ENCODE results near the gene DOK1. TPM values are rescaled to one million over a fixed set of nuclear protein-coding genes. Genes with fewer than 3 reads are reported as not detected.

DOK1 gene
- polyA plus RNA-seq, 3 donors = 48.0 to 53.6 (median 49.3) TPM

- no peak overlapping the region for H2AFZ ChIP-seq (ENCODE audit: insufficient read depth, low read depth, low read length, poor library complexity, severe bottlenecking)
- peaks cover 0 to 4% of the 10 kb centered on the region in 2 donors for H3K27me3 ChIP-seq (ENCODE audit: control insufficient read depth in 2 of 2, insufficient read depth in 2 of 2, low read length in 2 of 2)
- H3K9me3 ChIP-seq (replicated peaks in 1 of 2; ENCODE audit: control insufficient read depth in 1 of 2, insufficient read depth in 1 of 2, low read length in 2 of 2) = no peaks in the 10 kb centered on the region
- peaks cover 3% of the 10 kb centered on the region for H3K4me1 Mint-ChIP-seq
- no peaks in the 10 kb centered on the region for H4K20me1 ChIP-seq (ENCODE audit: insufficient read depth, low read length)
- H3K4me3 ChIP-seq (replicated peaks in 1 of 3; ENCODE audit: low read depth in 2 of 3, low read length in 3 of 3) = no peak overlapping the region
- H3K36me3 ChIP-seq (replicated peaks in 1 of 2; ENCODE audit: control insufficient read depth in 1 of 2, insufficient read depth in 2 of 2, low read length in 2 of 2) = no peaks in the 10 kb centered on the region
- no peak overlapping the region for H3K4me3 Mint-ChIP-seq
- peaks cover 0 to 2% (median 0%) of the 10 kb centered on the region in 7 donors for H3K9me3 Mint-ChIP-seq
- H3K79me2 ChIP-seq (ENCODE audit: insufficient read depth, low read length) = no peaks in the 10 kb centered on the region
- H3K4me2 ChIP-seq (replicated peaks; ENCODE audit: extremely low read depth, low read length, poor library complexity, severe bottlenecking) = no peak overlapping the region
- no peak overlapping the region for H3K27ac Mint-ChIP-seq
- H3K36me3 Mint-ChIP-seq = no peaks in the 10 kb centered on the region
- no peak overlapping the region for H3K9ac ChIP-seq (ENCODE audit: insufficient read depth, low read length, poor library complexity, severe bottlenecking)
- DNase-seq = no peak
- H3K4me1 ChIP-seq (ENCODE audit: control insufficient read depth in 1 of 2, insufficient read depth in 2 of 2, low read length in 2 of 2) = peaks cover 0 to 5% of the 10 kb centered on the region in 2 donors
- intact Hi-C loops (cut with micrococcal nuclease) = no loop called here
- H3K27me3 Mint-ChIP-seq (ENCODE audit: low read depth in 3 of 3) = peaks cover 6 to 23% (median 12%) of the 10 kb centered on the region in 3 donors
- no peak overlapping the region for H3K27ac ChIP-seq (ENCODE audit: low read depth in 1 of 2, low read length in 2 of 2)
- WGBS (ENCODE audit: insufficient coverage) = 52% methylated on average over 3 of the region's 7 CpGs
- TF ChIP-seq CTCF (IDR thresholded peaks at IDR 0.05) = no peak
Measured at GRCh38 chr2:74603282-74604000, 48.9 kb downstream of the DOK1 start.

- Histone ChIP-seq H3K79me2 (ENCODE audit: insufficient read depth, low read length) (no peaks in the 10 kb centered on the region), H3K9ac (ENCODE audit: insufficient read depth, low read length, poor library complexity, severe bottlenecking) (no peak overlapping the region), H3K36me3 (replicated peaks in 1 of 2; ENCODE audit: control insufficient read depth in 1 of 2, insufficient read depth in 2 of 2, low read length in 2 of 2) (no peaks in the 10 kb centered on the region), H4K20me1 (ENCODE audit: insufficient read depth, low read length) (no peaks in the 10 kb centered on the region), H3K27me3 (ENCODE audit: control insufficient read depth in 2 of 2, insufficient read depth in 2 of 2, low read length in 2 of 2) (peaks cover 0 to 2% of the 10 kb centered on the region in 2 donors), H2AFZ (ENCODE audit: insufficient read depth, low read depth, low read length, poor library complexity, severe bottlenecking) (no peak overlapping the region), H3K27ac (ENCODE audit: low read depth in 1 of 2, low read length in 2 of 2) (no peak overlapping the region), H3K9me3 (replicated peaks in 1 of 2; ENCODE audit: control insufficient read depth in 1 of 2, insufficient read depth in 1 of 2, low read length in 2 of 2) (no peaks in the 10 kb centered on the region), H3K4me2 (replicated peaks; ENCODE audit: extremely low read depth, low read length, poor library complexity, severe bottlenecking) (no peak overlapping the region), H3K4me1 (ENCODE audit: control insufficient read depth in 1 of 2, insufficient read depth in 2 of 2, low read length in 2 of 2) (peaks cover 0 to 5% of the 10 kb centered on the region in 2 donors), H3K4me3 (replicated peaks in 1 of 3; ENCODE audit: low read depth in 2 of 3, low read length in 3 of 3) (no peak overlapping the region)
- no peak overlapping the region for H3K27ac Mint-ChIP-seq
- no peak for DNase-seq
- WGBS (ENCODE audit: insufficient coverage) = 100% methylated on average over 1 of the region's 5 CpGs
- TF ChIP-seq CTCF (IDR thresholded peaks at IDR 0.05) = no peak
- peaks cover 6 to 26% (median 18%) of the 10 kb centered on the region in 3 donors for H3K27me3 Mint-ChIP-seq (ENCODE audit: low read depth in 3 of 3)
- intact Hi-C loops (cut with micrococcal nuclease) = no loop called here
- no peaks in the 10 kb centered on the region for H3K36me3 Mint-ChIP-seq
- no peak overlapping the region for H3K4me3 Mint-ChIP-seq
- peaks cover 3% of the 10 kb centered on the region for H3K4me1 Mint-ChIP-seq
- H3K9me3 Mint-ChIP-seq = peaks cover 0 to 7% (median 3%) of the 10 kb centered on the region in 7 donors
Measured at GRCh38 chr2:74606927-74607326, 52.4 kb downstream of the DOK1 start.

Other genes with a start within 250 kb of the DOK1 start
- 1 to 10 TPM in 1 of 3 donors, under 1 TPM in 1, not detected in 1; 0.10 to 1.1 TPM for gene SLC4A5, start 211.3 kb upstream of the DOK1 start, polyA plus RNA-seq
- 10 to 100 TPM; 27.7 to 45.5 (median 45.5) TPM for gene DCTN1, start 174.4 kb upstream of the DOK1 start, polyA plus RNA-seq
- gene C2orf81, start 133.1 kb upstream of the DOK1 start, polyA plus RNA-seq = 1 to 10 TPM in 2 of 3 donors, under 1 TPM in 1; 0.49 to 1.7 (median 1.2) TPM
- gene WDR54, start 133.0 kb upstream of the DOK1 start, polyA plus RNA-seq = 10 to 100 TPM in 1 of 3 donors, 1 to 10 TPM in 2; 7.1 to 11.7 (median 7.9) TPM
- gene RTKN, start 112.8 kb upstream of the DOK1 start, polyA plus RNA-seq = under 1 TPM in 1 of 3 donors, not detected in 2; 0.07 TPM
- gene INO80B, start 99.6 kb upstream of the DOK1 start, polyA plus RNA-seq = 10 to 100 TPM in 1 of 3 donors, 1 to 10 TPM in 2; 4.8 to 48.7 (median 4.8) TPM
- 100 to 1,000 TPM in 1 of 3 donors, 10 to 100 TPM in 2; 23.9 to 109 (median 31.0) TPM for gene WBP1, start 96.3 kb upstream of the DOK1 start, polyA plus RNA-seq
- 10 to 100 TPM; 30.5 to 63.2 (median 36.4) TPM for gene MOGS, start 89.3 kb upstream of the DOK1 start, polyA plus RNA-seq
- 100 to 1,000 TPM in 2 of 3 donors, 10 to 100 TPM in 1; 48.6 to 133 (median 106) TPM for gene MRPL53, start 82.0 kb upstream of the DOK1 start, polyA plus RNA-seq
- 10 to 100 TPM in 1 of 3 donors, 1 to 10 TPM in 2; 2.2 to 15.8 (median 3.7) TPM for gene CCDC142, start 71.7 kb upstream of the DOK1 start, polyA plus RNA-seq
- gene TTC31, start 71.6 kb upstream of the DOK1 start, polyA plus RNA-seq = 10 to 100 TPM; 19.6 to 46.5 (median 21.3) TPM
- gene LBX2, start 55.1 kb upstream of the DOK1 start, polyA plus RNA-seq = under 1 TPM in 2 of 3 donors, not detected in 1; 0.46 to 0.76 TPM
- gene PCGF1, start 47.0 kb upstream of the DOK1 start, polyA plus RNA-seq = 10 to 100 TPM; 18.0 to 30.5 (median 20.5) TPM
- gene TLX2, start 40.3 kb upstream of the DOK1 start, polyA plus RNA-seq = not detected
- under 1 TPM in 1 of 3 donors, not detected in 2; 0.36 TPM for gene DQX1, start 28.5 kb upstream of the DOK1 start, polyA plus RNA-seq
- 100 to 1,000 TPM; 130 to 385 (median 149) TPM for gene AUP1, start 25.0 kb upstream of the DOK1 start, polyA plus RNA-seq
- gene HTRA2, start 24.8 kb upstream of the DOK1 start, polyA plus RNA-seq = 10 to 100 TPM; 11.3 to 20.5 (median 15.0) TPM
- 10 to 100 TPM; 18.2 to 35.0 (median 18.5) TPM for gene LOXL3, start 778 bp upstream of the DOK1 start, polyA plus RNA-seq
- 1 to 10 TPM in 2 of 3 donors, under 1 TPM in 1; 1.00 to 4.6 (median 1.8) TPM for gene M1AP, start 93.6 kb downstream of the DOK1 start, polyA plus RNA-seq
- gene SEMA4F, start 99.5 kb downstream of the DOK1 start, polyA plus RNA-seq = under 1 TPM; 0.16 to 0.44 (median 0.43) TPM

All from CD14-positive monocyte (primary cell).